Right atrium auricular region (tissue), 2 donors: ENCODE measurements around the gene ST6GALNAC3. TPM values are rescaled to one million over a fixed set of nuclear protein-coding genes. Genes with fewer than 3 reads are reported as not detected.

Experiments used
- DNase-seq: peaks from one replicate; pipeline ENCODE4 v3.0.0-alpha.2; 2019; ENCODE audit warnings: low spot score
- H3K27ac ChIP-seq, 2 donors: fragments of 200-600 bp; sonication (generic); 1 replicate in 1 of 2; 2 replicates in 1 of 2; pipeline ENCODE4 v1.5.1; 2016 to 2019
- H3K27me3 ChIP-seq, 2 donors: fragments of 200-600 bp; sonication (generic); one replicate each; pipeline versions ENCODE4 v1.5.1 to v1.6.0; 2017 to 2019
- H3K36me3 ChIP-seq: fragments of 200-600 bp; sonication (generic); one replicate; pipeline ENCODE4 v1.5.1; 2016
- H3K4me1 ChIP-seq, 2 donors: fragments of 200-600 bp; sonication (generic); one replicate each; pipeline versions ENCODE4 v1.5.1 to v1.6.0; 2017 to 2019
- H3K4me3 ChIP-seq, 2 donors: fragments of 200-600 bp; sonication (generic); 1 replicate in 1 of 2; 2 replicates in 1 of 2; pipeline ENCODE4 v1.5.1; 2017 to 2019; ENCODE audit warnings: mild to moderate bottlenecking in 1 of 2, moderate library complexity in 1 of 2
- H3K9me3 ChIP-seq, 2 donors: fragments of 200-600 bp; sonication (generic); one replicate each; pipeline ENCODE4 v1.5.1; 2019
- total RNA-seq, 2 donors: library from RNA; depleted of rRNA; stranded (reverse); fragments of >200 nt; gene quantifications; one replicate each; pipeline ENCODE4 v1.1.0, GENCODE V29; 2016
- TF ChIP-seq, protein P1 (sequence below), 2 donors: fragments of 200-600 bp; sonication (generic); IDR thresholded peaks; one replicate each; pipeline ENCODE4 v1.5.1; 2019; ENCODE audit warnings: antibody characterized with exemption in 2 of 2

Gene ST6GALNAC3
- total RNA-seq, 2 donors from 2014 or later = 6.8 to 9.3 TPM

DNA sequence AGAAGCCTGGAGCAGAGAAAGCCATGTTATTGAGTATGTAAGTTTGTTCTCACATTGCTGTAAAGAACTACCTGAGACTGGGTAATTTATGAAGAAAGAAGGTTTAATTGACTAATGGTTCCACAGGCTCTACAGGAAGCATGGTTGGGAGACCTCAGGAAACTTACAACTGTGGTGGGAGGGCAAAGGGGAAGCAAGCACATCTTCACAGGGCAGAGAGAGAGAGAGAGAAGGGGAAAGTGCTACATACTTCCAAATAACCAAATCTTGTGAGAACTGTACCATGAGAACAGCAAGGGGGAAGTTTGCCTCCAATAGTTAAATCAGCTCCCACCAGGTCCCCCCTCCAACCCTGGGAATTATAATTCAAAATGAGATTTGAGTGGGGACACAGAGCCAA is 302.7 kb downstream of the ST6GALNAC3 start:
- TF ChIP-seq, protein P1, sequence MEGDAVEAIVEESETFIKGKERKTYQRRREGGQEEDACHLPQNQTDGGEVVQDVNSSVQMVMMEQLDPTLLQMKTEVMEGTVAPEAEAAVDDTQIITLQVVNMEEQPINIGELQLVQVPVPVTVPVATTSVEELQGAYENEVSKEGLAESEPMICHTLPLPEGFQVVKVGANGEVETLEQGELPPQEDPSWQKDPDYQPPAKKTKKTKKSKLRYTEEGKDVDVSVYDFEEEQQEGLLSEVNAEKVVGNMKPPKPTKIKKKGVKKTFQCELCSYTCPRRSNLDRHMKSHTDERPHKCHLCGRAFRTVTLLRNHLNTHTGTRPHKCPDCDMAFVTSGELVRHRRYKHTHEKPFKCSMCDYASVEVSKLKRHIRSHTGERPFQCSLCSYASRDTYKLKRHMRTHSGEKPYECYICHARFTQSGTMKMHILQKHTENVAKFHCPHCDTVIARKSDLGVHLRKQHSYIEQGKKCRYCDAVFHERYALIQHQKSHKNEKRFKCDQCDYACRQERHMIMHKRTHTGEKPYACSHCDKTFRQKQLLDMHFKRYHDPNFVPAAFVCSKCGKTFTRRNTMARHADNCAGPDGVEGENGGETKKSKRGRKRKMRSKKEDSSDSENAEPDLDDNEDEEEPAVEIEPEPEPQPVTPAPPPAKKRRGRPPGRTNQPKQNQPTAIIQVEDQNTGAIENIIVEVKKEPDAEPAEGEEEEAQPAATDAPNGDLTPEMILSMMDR (IDR thresholded peaks at IDR 0.05) = no peak
- no peak for DNase-seq
- no peaks in the 10 kb centered on the region for H3K4me1 ChIP-seq
- H3K9me3 ChIP-seq = no peaks in the 10 kb centered on the region
- no peaks in the 10 kb centered on the region for H3K36me3 ChIP-seq
- no peak overlapping the region for H3K27ac ChIP-seq
- H3K4me3 ChIP-seq = no peak overlapping the region
- no peaks in the 10 kb centered on the region for H3K27me3 ChIP-seq

DNA sequence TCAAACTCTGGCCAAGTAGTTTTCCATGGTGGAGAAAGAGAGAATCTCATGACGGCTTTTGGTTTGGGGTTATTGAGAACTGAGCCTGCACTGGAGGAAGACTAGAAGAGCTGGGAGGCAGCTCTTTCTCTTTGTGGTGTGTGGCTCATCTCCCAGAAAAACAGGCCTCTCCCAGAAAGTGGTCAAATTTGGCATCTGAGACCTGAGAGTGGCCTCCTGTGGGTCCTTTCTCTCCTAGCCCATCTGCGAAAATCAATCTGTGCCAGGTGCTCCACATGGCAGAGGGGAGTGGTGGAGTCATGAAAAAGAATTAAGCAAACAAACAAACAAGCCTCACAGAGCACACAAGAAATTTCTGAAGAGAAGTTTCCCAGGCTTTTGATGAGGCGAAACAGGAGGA is 305.0 kb downstream of the ST6GALNAC3 start:
- H3K36me3 ChIP-seq = no peaks in the 10 kb centered on the region
- DNase-seq = no peak
- no peak overlapping the region for H3K4me3 ChIP-seq
- H3K27me3 ChIP-seq = no peaks in the 10 kb centered on the region
- no peaks in the 10 kb centered on the region for H3K4me1 ChIP-seq
- TF ChIP-seq, protein P1 (IDR thresholded peaks at IDR 0.05) = no peak
- H3K9me3 ChIP-seq = no peaks in the 10 kb centered on the region
- no peak overlapping the region for H3K27ac ChIP-seq

DNA sequence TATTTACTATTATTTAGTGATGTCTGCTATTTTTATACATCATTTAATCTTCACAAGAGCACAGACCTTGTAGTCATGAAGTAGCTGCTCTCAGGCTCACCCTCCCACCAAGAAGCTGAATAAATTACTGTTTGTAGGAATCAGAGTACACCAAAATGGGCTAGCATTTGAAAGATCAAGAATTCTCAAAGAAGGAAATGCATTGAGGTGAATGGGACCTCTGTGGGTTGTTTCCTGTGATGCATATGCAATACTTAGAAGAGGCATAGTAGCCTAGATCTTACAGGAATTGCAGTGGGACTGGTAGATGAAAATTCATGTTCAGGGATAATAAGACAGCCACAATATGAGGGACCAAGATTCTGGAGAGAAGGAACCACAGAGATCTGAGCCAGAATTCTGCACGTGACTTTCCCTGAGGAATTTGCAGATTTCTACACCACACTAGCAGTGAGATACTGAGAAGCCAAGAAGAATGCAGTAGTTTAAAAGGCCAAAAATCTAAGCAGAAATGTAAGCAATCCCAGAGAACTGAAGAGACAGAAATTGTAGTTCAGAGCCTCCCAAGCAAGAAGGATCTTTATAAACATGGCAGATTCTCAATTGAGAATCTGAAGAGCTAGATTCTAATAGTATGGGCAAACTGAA is 307.0 kb downstream of the ST6GALNAC3 start:
- TF ChIP-seq, protein P1 (IDR thresholded peaks at IDR 0.05) = no peak
- DNase-seq = no peak
- no peak overlapping the region for H3K4me3 ChIP-seq
- H3K27ac ChIP-seq = no peak overlapping the region
- H3K9me3 ChIP-seq = no peaks in the 10 kb centered on the region
- H3K36me3 ChIP-seq = no peaks in the 10 kb centered on the region
- no peaks in the 10 kb centered on the region for H3K4me1 ChIP-seq
- no peaks in the 10 kb centered on the region for H3K27me3 ChIP-seq

GRCh38 chr1:76388261-76388660 is 313.7 kb downstream of the ST6GALNAC3 start:
- TF ChIP-seq, protein P1 (IDR thresholded peaks at IDR 0.05) = no peak
- DNase-seq = no peak
- Histone ChIP-seq H3K9me3 (no peaks in the 10 kb centered on the region), H3K4me1 (no peaks in the 10 kb centered on the region), H3K27ac (no peak overlapping the region), H3K36me3 (no peaks in the 10 kb centered on the region), H3K27me3 (no peaks in the 10 kb centered on the region), H3K4me3 (no peak overlapping the region)

DNA sequence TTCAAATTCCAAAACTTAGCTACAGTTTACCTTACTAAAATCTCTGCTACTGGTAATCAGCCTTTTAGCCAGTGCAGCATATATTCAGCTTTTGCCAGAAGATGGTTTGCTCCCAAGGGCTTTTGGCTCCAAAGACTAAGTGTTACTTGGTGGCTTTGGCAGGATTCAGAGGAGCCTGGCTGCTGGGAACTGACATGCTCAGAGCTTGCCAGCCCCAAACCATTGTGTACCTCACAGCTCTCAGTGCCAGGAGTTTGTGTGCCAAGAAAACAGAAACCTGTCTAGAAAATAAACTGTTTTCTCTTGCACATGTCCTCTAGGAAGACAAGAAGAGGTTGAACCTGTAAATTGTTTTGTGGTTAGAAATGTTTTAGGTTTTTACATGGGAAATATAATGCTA is 315.9 kb downstream of the ST6GALNAC3 start:
- no peak overlapping the region for H3K4me3 ChIP-seq
- no peaks in the 10 kb centered on the region for H3K4me1 ChIP-seq
- H3K27ac ChIP-seq = no peak overlapping the region
- no peaks in the 10 kb centered on the region for H3K9me3 ChIP-seq
- no peaks in the 10 kb centered on the region for H3K27me3 ChIP-seq
- DNase-seq = no peak
- no peaks in the 10 kb centered on the region for H3K36me3 ChIP-seq
- TF ChIP-seq, protein P1 (IDR thresholded peaks at IDR 0.05) = no peak

DNA sequence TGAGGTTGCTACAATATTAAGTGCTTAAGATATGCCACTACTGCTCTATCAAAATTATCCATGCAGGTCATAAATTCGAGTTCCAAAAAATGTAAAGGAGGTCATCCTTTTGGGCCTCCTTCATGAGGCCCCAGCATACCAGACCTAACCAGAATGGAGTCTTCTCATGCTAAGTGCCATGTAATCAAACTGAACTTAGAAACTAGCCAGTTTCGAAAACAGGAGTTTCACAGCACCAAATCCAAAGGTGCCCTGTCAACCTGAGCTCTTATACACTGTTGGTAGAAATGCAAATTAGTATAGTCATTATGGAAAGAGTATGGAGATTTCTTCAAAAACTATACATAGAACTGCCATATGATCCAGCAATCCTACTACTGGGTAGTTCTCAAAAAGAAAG is 320.5 kb downstream of the ST6GALNAC3 start:
- Histone ChIP-seq H3K27ac (no peak overlapping the region), H3K4me3 (no peak overlapping the region), H3K4me1 (no peaks in the 10 kb centered on the region), H3K9me3 (no peaks in the 10 kb centered on the region), H3K36me3 (no peaks in the 10 kb centered on the region), H3K27me3 (no peaks in the 10 kb centered on the region)
- TF ChIP-seq, protein P1 (IDR thresholded peaks at IDR 0.05) = no peak
- no peak for DNase-seq
